EL (cell line): Measurements from ENCODE around the gene AQP5.

Source experiments
- DNase-seq: peaks from one replicate; pipeline ENCODE4 v3.0.0-alpha.2; 2016

Gene AQP5

DNA sequence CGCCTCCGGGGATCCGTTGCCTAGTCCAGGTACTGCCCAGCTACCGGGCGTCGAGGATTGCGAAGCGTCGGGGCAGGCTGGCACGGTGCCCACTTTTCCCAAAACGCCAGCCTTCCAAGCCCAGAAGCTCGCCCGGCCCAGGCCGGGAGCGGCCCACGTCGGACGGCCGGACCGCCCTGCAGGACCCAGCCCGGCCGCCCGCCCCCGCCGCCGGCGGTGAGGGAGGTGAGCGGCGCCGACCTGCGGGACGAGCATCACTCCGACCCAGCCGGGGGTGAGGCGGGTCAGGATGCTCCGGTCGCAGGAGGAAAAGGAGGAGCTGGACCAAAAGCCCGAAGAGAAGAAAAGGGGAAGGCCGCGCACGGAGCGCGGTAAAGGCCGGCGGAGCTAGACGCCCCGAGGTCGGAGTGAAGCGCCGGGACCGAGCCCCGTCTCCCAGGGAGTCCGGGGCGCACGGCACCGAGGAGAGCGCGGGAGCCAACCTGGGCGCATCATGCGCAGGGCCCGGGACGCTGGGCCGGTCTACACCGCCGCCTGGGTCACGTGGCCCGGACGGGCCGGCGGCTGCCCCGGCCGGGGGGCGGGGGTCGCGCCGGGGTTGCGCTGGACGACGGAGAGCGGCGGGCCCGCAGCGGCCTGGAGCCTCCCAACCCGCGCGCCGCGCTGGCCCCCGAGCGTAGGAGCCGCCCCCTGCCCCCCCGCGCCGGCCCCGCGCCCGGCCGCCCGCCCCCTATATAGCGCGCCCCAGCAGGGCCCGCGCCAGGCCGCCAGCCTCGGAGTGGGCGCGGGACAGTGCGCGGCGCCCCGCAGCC lies at the start of gene AQP5:
TSS of gene AQP5 (plus strand) at position 762 of the 812 bp plus-strand sequence. CDS start 146 bp downstream, outside the sequence.
- no peak for DNase-seq

DNA sequence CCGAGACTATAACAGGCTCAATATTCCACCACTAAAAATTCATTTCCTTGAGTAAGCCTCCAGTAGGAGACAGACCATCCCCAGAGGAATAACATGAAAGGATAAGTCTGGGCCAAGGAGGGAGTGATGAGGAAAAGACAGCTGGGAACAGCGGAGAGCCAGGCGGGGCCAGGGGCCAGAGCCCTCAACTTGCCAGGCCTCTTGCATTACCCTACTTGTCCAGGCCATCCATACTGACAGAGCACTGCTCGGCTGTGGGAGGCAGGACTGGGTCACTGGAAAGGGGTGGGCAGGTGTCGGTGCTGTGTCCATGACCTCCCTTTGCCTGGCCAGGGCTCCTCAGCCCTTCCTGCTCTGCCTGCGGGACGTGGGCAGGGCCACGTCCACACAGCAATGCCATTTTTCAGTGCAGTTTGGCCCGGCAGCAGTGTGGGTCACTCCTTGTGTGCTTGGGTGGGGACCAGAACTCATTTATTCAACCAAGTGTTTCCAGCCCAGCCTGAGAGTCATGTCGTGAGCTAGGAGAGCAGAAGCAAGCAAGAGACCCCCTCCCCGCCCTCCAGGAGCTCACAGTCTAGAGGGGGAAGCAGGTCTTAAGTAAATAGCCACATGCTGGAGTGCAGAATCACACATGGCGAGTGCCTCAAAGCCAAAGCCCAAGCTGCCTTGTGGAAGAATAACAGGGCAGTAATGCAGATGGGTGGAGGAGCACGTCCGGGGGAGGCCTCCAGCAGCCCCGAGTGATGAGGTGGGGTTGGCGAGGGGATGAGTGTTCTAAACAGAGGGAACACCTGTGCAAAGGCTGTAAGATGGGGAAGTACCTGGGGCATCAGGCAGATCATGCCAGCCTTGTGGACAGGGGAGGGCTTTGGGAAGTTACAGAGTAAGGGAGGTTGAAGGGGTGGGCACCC lies 49.1 kb upstream of the AQP5 start:
- no peak for DNase-seq

DNA sequence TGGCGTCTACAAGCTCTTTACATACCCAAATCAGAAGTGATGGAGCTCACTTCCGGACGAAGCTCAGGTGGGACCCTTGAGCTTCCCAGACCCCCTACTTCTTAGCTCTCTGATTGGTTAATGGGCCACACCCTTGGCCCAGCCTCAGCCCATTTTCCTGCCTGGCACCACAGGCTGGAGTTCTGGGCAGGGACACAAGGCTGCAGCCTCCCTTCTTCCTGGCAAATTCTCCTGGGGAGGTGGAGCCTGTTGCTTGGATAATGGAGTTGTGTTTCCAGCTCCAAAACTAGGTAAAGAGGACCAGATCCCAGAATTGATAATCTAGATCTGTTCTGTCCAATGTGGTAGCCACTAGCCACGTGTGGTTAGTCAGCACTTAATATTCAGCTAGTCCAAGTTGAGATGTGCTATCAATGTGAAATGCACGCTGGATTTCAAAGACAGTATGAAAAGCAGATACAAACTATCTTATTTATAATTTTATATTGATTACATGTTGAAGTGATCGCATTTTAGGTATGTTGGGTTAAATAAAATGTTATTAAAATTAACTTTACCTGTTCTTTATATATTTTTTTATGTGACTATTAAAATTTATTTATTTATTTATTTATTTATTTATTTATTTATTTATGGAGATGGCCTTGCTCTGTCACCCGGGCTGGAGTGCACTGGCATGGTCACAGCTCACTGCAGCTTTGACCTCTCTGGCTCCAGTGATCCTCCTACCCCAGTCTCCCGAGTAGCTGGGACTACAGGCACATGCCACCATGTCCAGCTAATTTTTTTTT lies 45.3 kb upstream of the AQP5 start:
- DNase-seq, result no peak

DNA sequence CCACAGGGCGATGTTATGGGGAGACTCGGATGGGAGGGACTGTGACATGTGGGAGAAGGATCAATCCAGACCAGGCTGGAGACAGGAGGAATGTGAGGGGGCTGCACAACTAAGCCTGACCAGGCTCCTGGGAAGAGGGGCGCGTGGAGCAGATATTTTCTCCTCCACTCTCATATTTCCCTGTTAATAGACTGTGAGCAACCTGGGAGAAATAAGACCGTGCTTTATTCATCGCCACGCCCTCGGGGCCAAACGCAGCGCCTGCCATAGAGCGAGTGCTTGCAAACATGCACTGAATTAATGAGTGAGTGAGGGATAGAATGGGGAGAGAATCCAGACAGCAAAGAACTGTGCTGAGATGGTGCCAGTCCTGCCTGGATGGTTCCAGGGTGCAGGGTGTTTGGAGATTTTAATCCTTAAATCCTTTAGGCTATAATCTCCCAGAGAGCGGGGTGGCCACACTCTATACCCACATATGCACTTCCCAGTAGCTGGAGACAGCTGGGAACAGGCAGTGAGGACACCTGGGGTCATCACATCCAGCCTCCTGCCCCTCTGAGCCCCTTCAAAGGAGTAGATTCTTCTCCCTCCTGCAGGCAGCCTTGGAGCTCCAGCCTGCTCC lies 44.4 kb upstream of the AQP5 start:
- no peak for DNase-seq

DNA sequence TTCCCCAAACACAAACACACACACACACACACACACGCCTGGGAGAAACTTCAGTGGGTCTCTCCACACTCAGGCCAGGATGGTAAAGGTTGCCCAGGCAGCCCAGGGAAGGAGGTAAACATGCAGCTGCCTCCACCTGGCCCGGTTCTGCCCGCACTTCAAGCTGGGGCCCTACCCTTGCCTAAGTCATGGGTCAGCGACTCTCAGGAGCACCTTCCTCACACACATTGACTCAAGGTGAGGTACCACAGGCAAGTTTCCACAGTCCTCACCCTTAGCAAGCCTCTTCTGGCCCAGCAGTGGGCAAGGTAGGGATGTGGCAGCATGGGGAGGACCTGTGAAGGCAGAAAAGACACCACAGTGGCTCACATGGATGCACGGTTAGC lies 43.9 kb upstream of the AQP5 start:
- no peak for DNase-seq

DNA sequence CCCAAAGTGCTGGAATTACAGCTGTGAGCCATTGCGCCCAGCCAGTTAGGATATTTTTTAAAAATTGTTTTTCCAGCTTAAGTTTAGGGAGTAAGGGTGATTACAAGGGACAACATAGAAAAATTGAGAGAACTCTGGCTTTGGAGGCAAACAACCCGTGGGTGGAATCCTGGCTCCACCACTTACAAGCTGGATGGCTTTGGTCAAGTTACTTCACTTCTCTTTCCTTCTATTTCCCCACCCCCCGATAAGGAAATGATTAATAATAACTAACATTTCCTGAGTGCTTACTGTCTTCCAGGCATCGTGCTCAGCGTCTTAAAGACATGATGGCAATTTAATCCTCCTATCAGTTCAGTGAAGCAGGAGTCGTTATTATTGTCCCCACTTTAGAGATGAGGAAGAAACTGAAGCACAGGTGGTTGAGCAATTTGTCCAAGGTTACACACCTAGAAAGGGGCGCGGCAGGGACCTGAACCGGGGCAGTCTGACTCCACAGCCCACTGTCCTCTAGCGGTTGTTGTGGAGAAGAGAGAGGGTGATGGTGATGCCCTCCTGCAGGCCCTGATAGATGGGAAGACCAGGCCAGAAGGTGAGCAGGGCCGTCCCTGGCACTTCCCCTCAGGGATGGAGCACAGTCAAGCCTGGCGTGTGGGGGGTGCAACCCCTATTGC lies 41.3 kb upstream of the AQP5 start:
- DNase-seq, result peak; percentile 36

DNA sequence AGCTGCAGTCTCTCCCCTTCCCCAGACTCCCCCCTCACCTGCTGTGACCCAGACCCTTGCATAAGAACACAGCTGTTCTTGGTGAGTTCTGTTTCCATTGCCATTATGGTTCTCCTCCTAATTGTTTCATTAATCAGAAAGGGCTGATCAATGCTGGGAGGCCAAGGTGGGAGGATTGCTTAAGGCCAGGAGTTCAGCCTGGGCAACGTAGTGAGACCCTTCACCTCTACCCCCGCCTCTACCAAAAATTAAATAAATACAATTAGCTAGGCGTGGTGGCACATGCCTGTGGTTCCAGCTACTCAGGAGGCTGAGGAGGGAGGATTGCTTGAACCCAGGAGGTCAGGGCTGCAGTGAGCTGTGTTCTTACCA lies 40.8 kb upstream of the AQP5 start:
- no peak for DNase-seq

DNA sequence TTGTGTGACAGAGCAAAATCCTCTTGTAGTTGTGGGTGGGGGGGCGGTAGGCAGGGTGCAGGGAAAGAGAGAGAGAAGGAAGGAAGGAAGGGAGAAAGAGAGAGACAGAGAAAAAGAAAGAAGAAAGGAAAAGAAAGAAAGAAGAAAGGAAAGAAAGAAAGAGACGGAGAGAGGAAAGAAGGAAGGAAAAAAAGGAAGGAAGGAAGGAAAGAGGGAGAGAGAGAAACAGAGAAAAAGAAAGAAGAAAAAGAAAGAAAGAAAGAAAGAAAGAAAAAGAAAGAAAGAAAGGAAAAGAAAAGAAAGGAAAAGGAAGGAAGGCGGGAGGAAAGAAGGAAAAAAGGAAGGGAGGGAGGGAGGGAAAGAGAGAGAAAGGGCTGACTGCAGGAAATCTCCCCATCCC lies 40.4 kb upstream of the AQP5 start:
- DNase-seq, result no peak

DNA sequence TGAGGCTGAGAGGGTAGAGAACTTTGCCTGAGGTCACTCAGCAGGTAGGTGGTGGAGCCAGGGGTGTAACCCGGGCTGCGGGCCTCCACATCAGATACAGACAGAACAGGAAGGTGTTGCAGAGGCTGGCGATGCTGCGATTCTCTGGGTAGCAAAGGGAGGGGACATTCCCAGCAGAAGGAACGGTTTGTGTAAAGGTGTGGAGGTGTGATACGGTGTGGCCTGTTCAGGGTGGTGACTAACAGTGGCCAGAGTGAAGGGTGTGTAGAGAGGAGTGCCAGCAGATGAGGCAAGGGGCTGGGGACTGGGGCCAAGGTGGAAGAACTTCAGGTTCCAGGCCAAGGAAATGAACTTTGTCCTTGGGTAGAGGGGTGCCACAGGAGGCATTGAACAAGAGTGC lies 39.7 kb upstream of the AQP5 start:
- no peak for DNase-seq

DNA sequence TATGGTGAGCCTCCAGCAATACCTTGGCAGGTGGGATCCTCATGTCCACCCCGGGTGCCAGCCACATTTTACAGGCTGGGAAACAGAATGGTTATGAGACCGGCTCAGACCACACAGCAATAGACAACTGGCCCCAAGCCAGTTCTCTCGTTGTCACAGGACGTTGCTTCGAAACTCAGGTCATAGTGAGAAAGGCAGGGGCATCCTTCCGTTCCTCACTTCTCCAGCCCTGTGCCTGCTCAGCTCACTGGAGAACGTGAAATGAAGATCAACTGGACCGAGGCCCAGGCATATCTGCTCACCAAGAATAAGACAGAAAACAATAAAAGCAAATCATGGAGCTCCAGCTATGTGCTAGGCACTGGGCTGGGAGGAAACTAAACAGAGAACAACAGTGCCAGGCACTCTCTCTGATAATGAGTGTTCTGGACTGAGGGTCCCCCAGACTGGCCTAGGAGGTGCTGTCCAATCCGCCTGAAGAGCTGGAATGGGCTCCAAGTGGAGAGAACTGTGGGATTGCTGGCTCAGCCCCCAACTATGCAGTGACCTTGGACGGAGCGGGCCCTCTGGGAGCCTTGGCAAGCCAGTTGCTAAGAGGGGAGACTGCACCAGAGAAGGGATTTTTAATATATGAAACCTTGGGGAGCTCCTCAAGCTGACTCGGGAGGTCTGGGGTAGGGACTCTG lies 39.2 kb upstream of the AQP5 start:
- DNase-seq, result no peak

DNA sequence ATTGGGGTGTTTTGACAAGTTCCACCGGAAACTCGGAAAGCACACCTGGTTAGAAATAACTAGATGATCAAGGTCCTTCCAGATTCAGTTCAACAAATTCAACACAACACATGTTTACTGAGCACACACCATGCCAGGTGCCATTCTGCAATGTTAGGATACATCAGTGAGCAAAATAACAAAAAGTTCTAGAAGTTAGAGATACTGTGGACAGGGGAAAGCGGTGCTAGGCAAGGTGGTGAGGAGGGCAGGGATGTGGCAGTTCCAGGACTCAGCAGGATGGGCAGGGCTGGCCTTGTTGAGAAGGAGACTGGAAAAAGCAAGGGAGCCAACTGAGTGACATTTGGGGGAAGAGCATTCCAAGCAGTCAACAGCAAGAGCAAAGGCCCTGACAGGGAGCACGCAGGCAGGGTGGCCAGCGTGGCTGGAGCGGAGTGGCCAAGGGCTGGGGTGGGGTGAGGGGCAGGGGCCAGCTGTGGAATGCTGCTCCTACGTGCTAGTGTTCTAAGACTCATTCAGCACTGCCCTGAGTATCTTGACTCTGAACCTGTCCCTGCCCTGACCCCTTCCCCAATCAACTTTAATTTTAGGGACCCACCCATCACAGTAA lies 38.5 kb upstream of the AQP5 start:
- DNase-seq, result no peak

DNA sequence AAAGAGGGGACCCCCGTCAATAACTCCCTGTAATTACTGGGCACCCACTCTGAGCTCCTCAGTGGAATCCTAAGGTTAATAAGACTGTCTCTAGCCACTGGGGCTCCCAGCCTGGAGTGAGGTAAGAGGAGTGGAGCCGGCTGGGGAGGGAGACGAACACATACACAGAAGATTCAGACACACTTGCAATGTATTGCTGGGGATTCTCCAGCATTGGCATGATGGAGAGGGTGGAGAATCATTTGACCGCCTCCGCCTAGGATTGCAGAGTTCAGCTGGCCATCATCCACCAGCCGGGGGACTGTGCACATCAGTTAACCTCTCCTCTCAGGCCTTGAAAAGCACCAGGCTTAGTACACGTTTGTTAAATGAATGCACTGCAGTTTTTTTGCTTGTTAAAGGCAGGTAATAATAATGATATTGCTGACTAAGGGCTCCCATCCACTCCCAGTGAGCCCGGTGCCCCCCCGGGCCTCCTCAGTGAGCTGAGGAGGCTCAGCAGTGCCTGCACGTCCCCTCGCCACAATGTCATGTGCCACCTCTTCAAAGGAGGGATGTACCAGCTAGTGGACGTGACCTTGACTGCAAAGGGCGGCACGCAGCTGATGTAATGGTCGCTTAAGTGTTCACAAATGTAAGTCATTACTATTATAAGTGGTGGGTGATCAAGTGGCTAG lies 37.7 kb upstream of the AQP5 start:
- no peak for DNase-seq

DNA sequence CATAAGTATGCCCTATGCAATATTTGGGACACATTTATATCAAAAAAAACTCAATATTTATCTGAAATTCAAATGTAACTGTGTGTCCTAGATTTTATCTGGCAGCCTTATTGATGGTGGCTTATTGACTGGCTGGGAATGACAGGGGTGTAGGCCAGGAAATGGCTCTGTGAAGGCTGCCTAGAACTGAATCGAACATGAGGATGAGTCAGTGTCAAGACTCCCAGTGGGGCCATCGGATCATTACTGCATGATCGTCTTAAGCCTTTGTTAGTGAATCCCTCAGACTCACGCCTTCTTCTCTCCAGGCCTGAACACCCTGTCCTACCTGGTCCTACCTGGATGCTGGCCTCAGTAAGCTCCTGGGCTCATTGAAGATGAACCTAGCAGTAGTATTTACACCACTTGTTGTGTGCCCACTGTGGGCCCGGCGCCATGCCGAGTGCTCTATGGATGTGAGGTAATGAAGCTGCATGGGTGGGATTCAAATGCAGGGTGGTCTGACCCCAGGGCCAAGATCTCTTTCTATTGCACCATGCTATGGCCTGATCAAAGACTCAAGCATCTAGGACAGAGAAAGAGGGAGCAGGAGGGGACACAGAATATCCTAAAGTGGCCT lies 36.9 kb upstream of the AQP5 start:
- DNase-seq, result no peak

DNA sequence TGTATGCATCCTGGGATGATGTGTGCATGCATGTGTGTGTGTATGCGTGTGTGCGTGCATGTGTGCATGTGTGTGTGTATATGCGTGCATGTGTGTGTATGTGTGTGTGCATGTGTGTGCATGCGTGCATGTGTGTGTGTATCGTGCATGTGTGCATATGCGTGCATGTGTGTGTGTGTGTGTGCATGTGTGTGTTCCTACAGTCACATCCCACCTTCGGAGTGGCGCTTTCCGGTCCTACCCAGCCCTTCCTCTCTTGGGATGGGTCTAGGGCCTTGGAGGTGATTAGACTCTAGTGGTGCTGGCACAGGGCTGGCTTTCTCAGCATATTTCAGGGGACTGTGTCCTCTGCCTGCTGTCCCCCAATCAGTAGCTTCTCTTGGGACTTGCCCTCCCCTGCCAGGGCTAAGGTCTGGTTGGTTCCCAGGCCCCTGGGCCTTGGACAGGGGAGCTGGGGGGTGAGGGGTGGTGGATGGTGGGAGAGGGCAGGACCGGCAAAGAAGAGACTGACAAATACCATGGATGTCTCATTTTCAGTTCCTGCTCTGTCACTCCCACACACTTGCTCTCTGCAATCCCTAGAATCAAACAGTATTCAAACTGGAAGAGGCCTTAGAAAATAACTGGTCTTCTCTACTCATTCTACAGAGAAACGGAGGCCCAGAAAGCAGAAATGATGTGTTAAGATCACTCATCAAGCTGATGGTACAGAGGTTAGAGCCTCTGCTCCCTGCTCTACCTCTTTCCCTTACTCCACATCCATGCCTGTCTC lies 36.1 kb upstream of the AQP5 start:
- no peak for DNase-seq

DNA sequence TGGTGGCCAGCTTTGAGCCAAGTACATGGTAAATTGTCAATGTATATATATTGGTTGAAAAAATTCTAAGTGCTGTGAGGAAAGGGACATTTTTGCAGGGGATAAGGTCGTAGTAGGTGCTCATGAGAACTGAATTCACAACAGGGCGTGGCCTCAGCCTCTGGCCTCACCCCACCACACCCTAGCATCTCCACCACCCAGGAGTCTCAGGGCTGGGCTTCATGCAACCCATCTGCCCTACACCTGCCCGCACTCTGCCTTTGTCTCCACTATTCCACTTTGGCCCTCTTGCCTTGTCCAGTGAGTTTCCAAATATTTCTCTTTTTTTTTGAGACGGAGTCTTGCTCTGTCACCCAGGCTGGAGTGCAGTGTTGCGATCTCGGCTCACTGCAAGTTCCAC lies 33.2 kb upstream of the AQP5 start:
- no peak for DNase-seq

DNA sequence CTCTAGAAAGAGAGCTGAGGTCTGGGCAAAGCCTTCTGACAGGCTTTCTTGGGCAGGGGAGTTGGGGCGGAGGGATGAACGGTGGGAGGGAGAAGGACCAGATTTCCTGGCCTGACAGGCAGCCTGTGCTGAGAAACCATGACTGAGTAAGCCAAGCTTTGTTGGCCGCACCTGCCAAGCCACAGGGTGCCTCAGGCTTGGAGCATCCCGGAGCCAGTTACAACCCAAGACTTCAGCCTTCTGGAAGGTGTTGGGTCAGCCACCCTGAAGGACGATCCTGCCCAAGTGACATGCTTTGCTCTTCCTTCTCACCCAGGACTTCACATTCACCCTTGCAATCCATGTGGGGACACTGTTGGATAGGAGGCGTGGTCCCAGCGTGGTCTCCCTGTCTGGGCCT lies 32.1 kb upstream of the AQP5 start:
- no peak for DNase-seq

DNA sequence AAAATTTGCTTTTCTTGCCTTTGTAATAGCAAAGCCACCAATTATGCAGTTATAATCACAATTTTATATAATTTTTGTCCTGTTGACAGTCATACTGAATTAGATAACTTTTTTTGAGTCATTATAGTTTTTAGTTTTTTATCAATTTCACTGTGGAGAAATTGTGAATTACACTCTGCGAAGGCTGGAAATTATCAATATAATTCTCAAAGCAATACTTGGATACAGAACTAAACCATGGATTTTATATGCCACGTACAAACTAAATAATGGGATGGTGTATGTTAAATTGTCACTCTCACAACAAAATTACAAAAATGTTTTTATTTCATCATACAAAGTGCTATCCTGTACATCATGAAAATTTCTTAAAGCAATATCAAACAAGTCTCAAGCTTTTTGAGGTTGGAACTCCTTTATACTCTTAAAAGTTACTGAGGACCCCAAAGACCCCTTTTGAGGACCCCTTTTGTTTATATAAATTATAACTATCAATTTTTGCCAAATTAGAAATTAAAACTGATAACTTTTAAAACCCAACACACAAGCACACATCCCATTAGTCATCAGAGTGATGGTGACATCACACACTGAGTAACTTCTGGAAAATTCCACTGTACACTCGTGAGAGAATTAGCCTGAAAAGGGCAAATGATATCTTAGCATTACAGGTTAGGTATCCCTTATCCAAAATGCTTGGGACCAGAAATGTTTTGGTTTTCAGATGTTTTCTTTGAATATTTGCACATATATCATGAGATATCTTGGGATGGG lies 31.0 kb upstream of the AQP5 start:
- DNase-seq, result peak; percentile 68

DNA sequence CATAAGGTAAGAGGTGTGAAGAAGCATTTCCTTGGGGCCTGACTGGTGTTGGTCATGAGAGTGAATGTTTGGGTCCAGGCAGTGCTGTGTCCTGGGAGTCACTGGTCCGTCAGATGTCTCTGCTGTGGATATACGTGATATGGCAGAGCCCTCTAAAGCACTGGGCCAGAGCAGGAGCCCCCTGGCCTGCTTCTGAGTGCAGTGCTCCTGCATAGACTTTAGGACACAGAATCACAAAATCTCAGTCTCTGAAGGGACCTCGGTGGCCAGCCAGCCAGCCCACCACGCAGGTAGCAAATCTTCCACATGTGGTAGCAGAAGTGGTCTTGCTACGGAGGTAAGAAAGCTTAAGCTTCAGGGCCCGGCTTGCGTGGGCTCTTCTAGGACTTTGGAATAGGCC lies 29.6 kb upstream of the AQP5 start:
- no peak for DNase-seq
